Anterior cingulate cortex (tissue), 58 donors: ENCODE data around the gene NYAP2.

ENCODE experiments used
- DNase-seq, 58 donors: peaks; one replicate each; lab custom pipeline; 2025; lab: John Stamatoyannopoulos, UW

The NYAP2 gene

GRCh38 chr2:225612636-225613035, 213.1 kb downstream of the NYAP2 start:
- DNase-seq = no peak

- no peak for DNase-seq
Observed at GRCh38 chr2:225614915-225615314, 215.4 kb downstream of the NYAP2 start.

GRCh38 chr2:225615514-225615913, 216.0 kb downstream of the NYAP2 start:
- DNase-seq = no peak

GRCh38 chr2:225616372-225616771, 216.9 kb downstream of the NYAP2 start:
- no peak for DNase-seq

- DNase-seq = no peak
Observed at GRCh38 chr2:225616848-225617247, 217.3 kb downstream of the NYAP2 start.

GRCh38 chr2:225620227-225620626, 220.7 kb downstream of the NYAP2 start:
- DNase-seq = peak in 9 of 58 donors; percentile 1 to 5 (median 2)

- no peak for DNase-seq
Observed at GRCh38 chr2:225630824-225631533, 231.5 kb downstream of the NYAP2 start.

- no peak for DNase-seq
Observed at GRCh38 chr2:225632351-225632750, 232.8 kb downstream of the NYAP2 start.

- no peak for DNase-seq
Observed at GRCh38 chr2:225636558-225636957, 237.0 kb downstream of the NYAP2 start.

- peak in 1 of 58 donors; percentile 1 for DNase-seq
Observed at GRCh38 chr2:225637259-225637658, 237.7 kb downstream of the NYAP2 start.

GRCh38 chr2:225640550-225640949, 241.0 kb downstream of the NYAP2 start:
- DNase-seq = no peak

- no peak for DNase-seq
Observed at GRCh38 chr2:225649274-225649673, 249.8 kb downstream of the NYAP2 start.

- peak in 1 of 58 donors; percentile 3 for DNase-seq
Observed at GRCh38 chr2:225650041-225650440, 250.5 kb downstream of the NYAP2 start.

GRCh38 chr2:225660262-225661131, 261.0 kb downstream of the NYAP2 start:
- peak in 53 of 58 donors; percentile 6 to 92 (median 49) for DNase-seq

GRCh38 chr2:225662101-225662500, 262.6 kb downstream of the NYAP2 start:
- no peak for DNase-seq

- no peak for DNase-seq
Observed at GRCh38 chr2:225667445-225667844, 267.9 kb downstream of the NYAP2 start.

GRCh38 chr2:225668606-225669266, 269.2 kb downstream of the NYAP2 start:
- peak in 5 of 58 donors; percentile 2 to 37 (median 12) for DNase-seq

GRCh38 chr2:225670111-225670974, 270.8 kb downstream of the NYAP2 start:
- DNase-seq = peak in 1 of 58 donors; percentile 3

- DNase-seq = no peak
Observed at GRCh38 chr2:225678792-225679191, 279.3 kb downstream of the NYAP2 start.

- no peak for DNase-seq
Observed at GRCh38 chr2:225683258-225683657, 283.7 kb downstream of the NYAP2 start.
